Gastroesophageal sphincter (tissue), 3 donors: Measurements from ENCODE around the gene PIK3CA.

Source experiments
- EP300 ChIP-seq: sonication (generic); formaldehyde crosslinking; IDR thresholded peaks from one replicate; pipeline ENCODE4 v1.6.1; 2017; ENCODE audit warnings: antibody characterized with exemption, mild to moderate bottlenecking
- POLR2A ChIP-seq, 2 donors: fragments of 450-650 bp; IDR thresholded peaks; one replicate each; pipeline ENCODE4 v1.6.1; 2017; ENCODE audit warnings: antibody characterized with exemption in 2 of 2, mild to moderate bottlenecking in 2 of 2, moderate library complexity in 1 of 2
- POLR2AphosphoS5 ChIP-seq: sonication (generic); formaldehyde crosslinking; IDR thresholded peaks from one replicate; pipeline ENCODE4 v1.6.1; 2017; ENCODE audit warnings: antibody characterized with exemption
- TF ChIP-seq, protein P1 (sequence below), 4 experiments: fragments of 200-600 bp in 2 of 4; fragments of 450-650 bp in 2 of 4; sonication (generic) in 1 of 4; IDR thresholded peaks; one replicate each; pipeline ENCODE4 v1.5.1; 2017 to 2019; ENCODE audit warnings: antibody characterized with exemption in 4 of 4, mild to moderate bottlenecking in 2 of 4, moderate library complexity in 2 of 4

DNA sequence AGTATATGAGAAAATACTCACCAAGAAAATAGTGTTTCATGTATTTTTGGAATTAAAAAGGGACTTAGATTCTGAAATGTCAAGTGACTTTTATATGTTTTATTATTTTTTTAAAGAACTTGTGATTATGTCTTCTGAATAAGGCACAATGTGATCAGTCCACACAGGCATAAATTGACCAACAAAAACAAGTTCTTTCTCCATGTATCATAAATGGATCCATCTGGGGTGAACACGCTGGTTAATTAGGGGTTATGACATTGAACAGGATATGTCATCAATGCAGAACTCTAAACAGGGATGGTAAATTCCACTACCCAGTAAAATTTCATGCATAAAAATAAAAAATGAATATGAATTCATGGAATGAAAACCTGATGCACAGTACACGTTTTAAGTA, 31.3 kb upstream of the PIK3CA start:
- TF ChIP-seq, protein P1, sequence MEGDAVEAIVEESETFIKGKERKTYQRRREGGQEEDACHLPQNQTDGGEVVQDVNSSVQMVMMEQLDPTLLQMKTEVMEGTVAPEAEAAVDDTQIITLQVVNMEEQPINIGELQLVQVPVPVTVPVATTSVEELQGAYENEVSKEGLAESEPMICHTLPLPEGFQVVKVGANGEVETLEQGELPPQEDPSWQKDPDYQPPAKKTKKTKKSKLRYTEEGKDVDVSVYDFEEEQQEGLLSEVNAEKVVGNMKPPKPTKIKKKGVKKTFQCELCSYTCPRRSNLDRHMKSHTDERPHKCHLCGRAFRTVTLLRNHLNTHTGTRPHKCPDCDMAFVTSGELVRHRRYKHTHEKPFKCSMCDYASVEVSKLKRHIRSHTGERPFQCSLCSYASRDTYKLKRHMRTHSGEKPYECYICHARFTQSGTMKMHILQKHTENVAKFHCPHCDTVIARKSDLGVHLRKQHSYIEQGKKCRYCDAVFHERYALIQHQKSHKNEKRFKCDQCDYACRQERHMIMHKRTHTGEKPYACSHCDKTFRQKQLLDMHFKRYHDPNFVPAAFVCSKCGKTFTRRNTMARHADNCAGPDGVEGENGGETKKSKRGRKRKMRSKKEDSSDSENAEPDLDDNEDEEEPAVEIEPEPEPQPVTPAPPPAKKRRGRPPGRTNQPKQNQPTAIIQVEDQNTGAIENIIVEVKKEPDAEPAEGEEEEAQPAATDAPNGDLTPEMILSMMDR (IDR thresholded peaks at IDR 0.05): no peak
- TF ChIP-seq POLR2A (IDR thresholded peaks at IDR 0.05): no peak
- no peak for TF ChIP-seq POLR2AphosphoS5
- TF ChIP-seq EP300: no peak
